CD4-positive, alpha-beta T cell treated with Interleukin-6 for 4 hours (primary cell): ENCODE results near the gene BLNK.

ENCODE experiments used
- DNase-seq: peaks from one replicate; pipeline ENCODE4 v3.0.0-alpha.2; 2020; ENCODE audit warnings: mixed read lengths

The BLNK gene

DNA sequence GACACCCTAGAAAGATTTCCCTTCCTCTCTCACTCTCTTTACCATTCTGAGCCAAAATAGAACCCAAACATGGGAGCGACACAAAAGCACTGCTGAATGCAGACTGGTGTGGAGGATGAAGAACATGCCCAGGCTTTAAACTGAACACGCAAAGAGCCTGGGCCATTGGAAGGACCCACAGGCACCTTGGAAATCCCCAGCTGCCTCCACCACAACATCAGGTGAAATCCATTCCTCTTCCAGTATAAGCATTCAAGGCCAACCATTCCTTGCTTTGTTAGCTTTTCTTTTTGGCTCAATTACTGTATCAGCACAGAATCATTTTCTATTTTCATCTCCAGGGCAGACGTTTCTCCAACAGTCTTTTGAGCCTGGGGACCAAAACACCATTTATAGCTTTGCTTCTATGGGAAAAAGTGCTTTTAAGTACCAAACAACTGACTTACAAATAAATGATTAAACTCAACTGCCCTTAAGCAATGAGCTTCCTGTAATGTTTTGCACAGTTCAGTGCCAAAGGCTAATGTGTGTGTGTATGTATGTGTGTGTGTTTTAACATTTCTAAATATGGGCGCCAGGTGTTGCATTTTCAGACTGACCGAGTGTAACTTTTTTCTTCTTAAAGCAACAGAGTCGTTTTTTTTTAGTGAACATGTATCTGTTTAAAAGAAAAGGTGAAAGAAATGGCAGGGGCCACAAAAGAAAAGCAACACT lies 16.2 kb upstream of the BLNK start:
- DNase-seq: no peak

- DNase-seq: no peak
Observed at GRCh38 chr10:96285331-96285752, 14.0 kb upstream of the BLNK start.

DNA sequence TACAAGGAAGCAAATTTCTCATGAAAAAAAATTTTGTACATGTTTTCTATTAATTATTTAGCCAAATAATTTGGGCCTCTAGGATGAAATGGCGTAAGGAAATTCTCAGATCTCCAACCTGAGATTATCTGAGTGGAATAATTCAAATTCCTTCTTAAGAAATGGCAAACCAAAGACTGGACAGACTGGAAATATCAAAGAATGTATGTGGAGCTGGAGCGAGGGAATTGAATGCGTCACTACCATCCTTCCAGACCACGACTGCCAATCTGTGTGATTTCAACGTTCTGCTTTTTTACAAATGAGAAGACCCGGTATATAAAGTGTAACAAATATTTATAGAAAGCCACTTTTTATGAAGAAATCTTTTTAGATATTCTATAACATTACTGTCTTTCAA lies 12.4 kb upstream of the BLNK start:
- DNase-seq: no peak

- DNase-seq: no peak
Observed at GRCh38 chr10:96283351-96283750, 12.0 kb upstream of the BLNK start.

- no peak for DNase-seq
Observed at GRCh38 chr10:96281444-96282029, 10.2 kb upstream of the BLNK start.

DNA sequence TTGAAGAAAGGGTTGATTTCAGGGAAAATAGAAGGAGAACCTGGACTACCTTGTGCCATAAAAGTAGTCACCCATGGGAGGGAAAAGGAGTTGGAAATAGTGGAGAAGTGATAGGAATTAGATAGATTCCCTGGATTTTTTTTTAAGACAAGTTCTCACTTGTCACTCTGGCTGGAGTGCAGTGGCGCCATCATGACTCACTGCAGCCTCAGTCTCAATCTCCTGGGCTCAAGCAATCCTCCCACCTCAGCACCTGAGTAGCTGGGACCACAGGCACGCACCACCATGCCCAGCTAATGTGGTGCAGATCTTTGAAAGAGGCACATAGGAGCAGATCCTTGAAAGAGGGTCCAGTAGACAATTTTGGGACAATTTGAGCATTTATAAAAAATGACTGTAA lies 9.5 kb upstream of the BLNK start:
- DNase-seq: no peak

GRCh38 chr10:96279191-96279641 lies 7.8 kb upstream of the BLNK start:
- DNase-seq: no peak

DNA sequence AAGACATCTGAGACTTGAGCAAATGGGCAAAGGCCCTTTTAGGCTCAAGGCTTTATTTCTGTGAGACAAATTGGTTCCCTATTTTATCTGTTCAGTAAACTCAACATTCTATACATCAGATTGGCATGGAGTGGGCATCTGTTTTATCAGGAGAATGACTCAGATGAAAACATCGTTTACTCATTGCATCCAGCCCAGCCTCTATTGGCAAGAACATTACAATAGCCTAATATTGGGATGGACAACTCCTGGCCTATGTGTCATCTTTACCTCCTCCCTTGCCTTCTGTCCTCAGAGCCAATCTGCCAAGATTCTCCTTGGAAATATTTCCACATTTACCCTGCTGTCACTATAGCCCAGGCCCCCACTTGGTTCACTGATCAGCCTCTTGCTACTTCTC lies 5.5 kb upstream of the BLNK start:
- DNase-seq: no peak

- no peak for DNase-seq
Observed at GRCh38 chr10:96276426-96276825, 5.1 kb upstream of the BLNK start.

DNA sequence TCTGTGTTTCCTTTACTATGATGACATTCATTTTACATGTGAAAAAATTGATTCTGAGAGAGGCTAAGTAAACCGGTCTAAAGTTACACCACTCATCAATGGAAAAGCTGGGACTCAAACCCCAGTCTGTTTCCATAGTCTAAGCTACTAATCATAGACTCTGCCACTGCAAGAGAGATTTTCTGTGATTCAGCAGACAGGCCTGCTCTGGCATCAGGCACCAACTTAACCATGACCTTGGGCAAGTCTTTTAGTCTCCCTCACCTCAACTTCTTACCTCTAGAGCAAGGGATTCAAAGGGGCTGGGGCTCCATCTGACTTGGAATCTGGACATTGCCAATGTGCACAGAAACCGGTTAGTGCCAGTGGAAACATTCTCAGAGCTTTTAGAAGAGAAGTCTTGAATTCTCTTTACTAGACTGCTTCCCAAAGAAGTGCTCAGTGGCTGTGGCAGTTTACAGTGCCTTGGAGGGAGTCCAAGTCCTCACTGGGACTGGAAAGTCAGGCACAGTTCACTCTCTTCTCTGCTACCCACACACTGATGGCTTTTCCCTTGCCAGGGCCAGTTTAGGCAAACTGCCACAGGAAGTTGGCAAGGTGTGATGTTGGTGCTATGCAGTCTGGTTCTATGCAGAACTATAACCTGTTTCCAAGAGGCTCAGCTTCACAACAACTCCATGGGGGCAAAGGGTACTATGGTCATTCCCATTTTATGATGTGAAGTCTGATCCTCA lies 4.5 kb upstream of the BLNK start:
- no peak for DNase-seq

DNA sequence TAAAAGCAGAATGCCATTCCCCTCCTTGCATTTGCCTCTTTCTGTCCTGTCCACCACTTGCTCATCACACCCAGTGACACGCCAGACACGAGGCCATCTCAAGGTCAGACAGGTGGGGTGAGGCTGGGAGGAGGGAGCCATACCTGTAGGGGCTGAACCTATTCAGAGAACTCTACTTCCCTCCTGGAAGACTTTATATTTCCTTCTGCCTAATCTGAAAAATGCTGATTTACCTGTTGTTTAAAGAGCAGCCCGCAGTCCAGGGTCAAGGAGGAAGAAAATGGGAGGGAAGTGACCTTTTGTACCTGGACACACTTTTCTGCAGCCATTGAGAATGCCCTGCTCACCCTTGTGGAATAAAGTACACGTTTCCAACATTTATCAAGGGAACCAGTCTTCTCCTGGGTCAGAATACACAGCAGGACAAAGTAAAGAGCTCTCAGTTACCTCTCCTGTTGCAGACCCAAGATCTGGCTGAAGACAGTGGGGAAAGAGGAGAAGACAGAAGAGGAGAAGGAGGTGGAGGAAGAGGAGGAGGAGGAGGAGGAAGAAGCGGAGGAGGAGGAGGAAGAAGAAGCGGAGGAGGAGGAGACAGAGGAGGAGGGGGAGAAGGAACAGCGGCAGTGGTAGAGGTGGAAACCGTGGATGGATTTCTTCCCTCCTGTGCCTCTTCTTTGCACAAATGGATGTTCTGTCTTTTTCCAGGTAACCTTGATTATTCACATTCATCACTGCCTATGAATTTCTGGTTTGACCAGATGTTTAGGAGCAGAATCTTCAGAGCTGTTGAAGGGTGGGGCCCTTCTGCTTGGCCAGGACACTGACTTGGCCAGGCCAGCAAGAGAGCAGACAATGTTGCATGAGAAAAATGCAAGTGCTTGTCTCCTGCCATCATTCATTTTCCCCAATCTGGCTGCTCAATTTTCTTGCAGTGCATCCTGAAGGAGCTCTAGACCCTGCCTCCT lies 1.2 kb upstream of the BLNK start:
- DNase-seq: no peak

DNA sequence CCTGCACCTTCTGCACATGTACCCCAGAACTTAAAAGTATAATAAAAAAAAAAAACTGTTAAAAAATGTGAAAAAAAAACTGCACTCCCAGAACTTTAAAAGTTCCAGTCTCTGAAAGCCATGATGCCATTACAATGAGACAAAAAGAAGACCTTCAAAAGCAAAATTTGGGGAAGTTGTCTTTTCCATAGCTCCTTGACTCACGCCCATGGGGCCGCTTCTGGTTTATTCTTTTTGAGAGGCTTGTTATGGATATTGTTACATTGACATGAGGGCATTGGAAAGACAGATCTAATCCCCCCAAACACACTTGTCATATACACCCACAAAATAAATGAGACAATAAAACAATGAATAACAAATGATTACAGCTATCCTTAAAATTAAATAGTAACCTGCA lies 798 bp downstream of the BLNK start:
- no peak for DNase-seq

GRCh38 chr10:96269438-96270300 lies 1.7 kb downstream of the BLNK start:
- no peak for DNase-seq

- no peak for DNase-seq
Observed at GRCh38 chr10:96268341-96268909, 2.9 kb downstream of the BLNK start.

GRCh38 chr10:96267234-96267705 lies 4.1 kb downstream of the BLNK start:
- DNase-seq: no peak

- DNase-seq: no peak
Observed at GRCh38 chr10:96266118-96266770, 5.1 kb downstream of the BLNK start.

DNA sequence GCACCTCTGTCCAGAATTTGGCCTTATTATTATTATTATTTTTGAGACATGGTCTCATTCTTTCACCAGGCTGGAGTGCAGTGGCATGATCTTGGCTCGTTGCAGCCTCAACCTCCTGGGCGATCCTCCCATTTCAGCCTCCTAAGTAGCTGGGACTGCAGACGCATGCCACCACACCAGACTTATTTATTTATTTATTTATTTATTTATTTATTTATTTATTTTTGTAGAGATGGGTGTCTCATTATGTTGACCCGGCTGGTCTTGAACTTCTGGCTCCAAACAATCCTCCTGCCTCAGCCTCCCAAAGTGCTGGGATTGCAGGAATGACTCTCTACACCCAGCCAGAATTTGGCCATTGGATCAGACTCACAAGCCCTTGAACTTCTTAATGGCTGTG lies 6.4 kb downstream of the BLNK start:
- DNase-seq: no peak

- DNase-seq: no peak
Observed at GRCh38 chr10:96263669-96264068, 7.7 kb downstream of the BLNK start.

- DNase-seq: no peak
Observed at GRCh38 chr10:96263176-96263575, 8.2 kb downstream of the BLNK start.

DNA sequence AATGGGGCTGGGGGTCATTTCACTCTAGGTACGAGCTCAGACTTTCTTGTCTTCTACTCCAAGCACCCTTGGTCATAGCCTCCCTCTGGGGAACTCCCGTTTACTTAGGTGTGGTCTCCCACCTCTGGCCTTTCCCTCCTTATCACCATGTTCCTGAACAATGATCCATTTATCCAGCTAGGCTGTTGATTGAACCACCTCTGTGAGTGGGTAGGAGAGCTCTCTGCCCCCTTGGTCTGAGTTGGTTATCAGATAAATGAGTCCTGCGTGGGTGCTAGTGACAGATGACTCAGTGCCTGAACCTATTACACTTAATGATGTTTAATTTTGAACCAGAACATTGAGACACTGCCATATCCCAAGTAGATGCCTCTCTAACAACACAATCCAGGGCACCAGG lies 9.4 kb downstream of the BLNK start:
- no peak for DNase-seq

DNA sequence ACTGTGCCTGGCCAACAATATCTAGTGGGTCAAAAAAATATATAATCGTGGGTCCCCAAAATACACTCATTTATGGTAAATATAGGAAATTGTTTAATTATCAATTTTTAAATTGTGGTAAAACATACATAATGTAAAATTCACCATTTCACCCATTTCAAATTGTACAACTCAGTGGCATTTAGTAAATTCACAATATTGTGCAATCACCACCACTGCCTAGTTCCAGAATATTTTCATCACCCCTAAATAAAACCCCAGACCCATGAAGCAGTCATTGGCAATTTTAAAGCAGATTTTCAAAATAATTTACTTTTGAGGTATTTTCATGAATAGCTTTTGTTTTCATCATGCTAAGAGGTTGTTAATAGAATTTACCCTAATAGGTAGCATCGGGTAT lies 10.2 kb downstream of the BLNK start:
- DNase-seq: no peak
